ENCODE data around the gene CBFA2T2.

GRCh38 chr20:33522256-33522820 is 32.4 kb downstream of the CBFA2T2 start:
- TF ChIP-seq GATA2 (IDR thresholded peaks at IDR 0.05; ENCODE audit: low read depth, low read length), result no peak
- TF ChIP-seq GATA3 (IDR thresholded peaks at IDR 0.05; ENCODE audit: low read depth, low read length), result no peak
